K562 (cell line): ENCODE measurements around the gene MOCS3.
"Not testable (repeated sequence)": the region's sequence is repeated elsewhere in the genome, so short reads cannot be mapped to it uniquely, and the experiment has no call there.

ENCODE experiments used
- FOXM1 ChIP-seq, 2 experiments: fragments of 450-650 bp in 1 of 2; sonication (generic) in 1 of 2; formaldehyde crosslinking in 1 of 2; IDR thresholded peaks; 2 replicates each; pipeline versions ENCODE4 v1.6.1 to v1.9.0; 2017 to 2022; ENCODE audit warnings: low read depth in 2 of 2, mild to moderate bottlenecking in 2 of 2, missing genetic modification reagents in 1 of 2, moderate library complexity in 1 of 2
- RB1 ChIP-seq: fragments of 450-650 bp; IDR thresholded peaks from 2 replicates; pipeline ENCODE4 v1.6.1; 2017; ENCODE audit warnings: low read depth, mild to moderate bottlenecking

GRCh38 chr20:50978533-50978932 is 19.9 kb downstream of the MOCS3 start:
- TF ChIP-seq FOXM1 (IDR thresholded peaks at IDR 0.05; ENCODE audit: low read depth); FOXM1 (CRISPR knock-in tag; IDR thresholded peaks at IDR 0.05; ENCODE audit: low read depth); RB1: not testable (repeated sequence)
